ENCODE data around the gene ILK.

ILK gene

DNA sequence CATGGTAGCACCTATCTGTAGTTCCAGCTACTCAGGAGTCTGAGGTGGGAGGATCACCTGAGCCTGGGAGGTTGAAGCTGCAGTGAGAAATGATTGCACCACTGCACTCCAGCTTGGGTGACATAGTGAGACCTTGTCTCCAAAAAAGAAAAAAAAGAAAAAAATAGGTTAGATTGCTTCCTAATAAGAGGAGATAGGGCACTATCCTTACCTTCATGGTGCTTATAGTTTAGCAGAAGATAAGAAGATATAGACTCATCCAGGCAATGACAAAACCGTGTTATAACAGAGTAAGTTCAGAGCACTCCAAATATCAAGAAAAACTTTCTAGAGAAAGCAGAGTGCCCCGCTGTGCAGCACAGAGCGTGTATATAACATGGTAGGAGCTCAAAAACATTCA lies 42.3 kb upstream of the ILK start:
- TF ChIP-seq, protein P1, sequence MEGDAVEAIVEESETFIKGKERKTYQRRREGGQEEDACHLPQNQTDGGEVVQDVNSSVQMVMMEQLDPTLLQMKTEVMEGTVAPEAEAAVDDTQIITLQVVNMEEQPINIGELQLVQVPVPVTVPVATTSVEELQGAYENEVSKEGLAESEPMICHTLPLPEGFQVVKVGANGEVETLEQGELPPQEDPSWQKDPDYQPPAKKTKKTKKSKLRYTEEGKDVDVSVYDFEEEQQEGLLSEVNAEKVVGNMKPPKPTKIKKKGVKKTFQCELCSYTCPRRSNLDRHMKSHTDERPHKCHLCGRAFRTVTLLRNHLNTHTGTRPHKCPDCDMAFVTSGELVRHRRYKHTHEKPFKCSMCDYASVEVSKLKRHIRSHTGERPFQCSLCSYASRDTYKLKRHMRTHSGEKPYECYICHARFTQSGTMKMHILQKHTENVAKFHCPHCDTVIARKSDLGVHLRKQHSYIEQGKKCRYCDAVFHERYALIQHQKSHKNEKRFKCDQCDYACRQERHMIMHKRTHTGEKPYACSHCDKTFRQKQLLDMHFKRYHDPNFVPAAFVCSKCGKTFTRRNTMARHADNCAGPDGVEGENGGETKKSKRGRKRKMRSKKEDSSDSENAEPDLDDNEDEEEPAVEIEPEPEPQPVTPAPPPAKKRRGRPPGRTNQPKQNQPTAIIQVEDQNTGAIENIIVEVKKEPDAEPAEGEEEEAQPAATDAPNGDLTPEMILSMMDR (IDR thresholded peaks at IDR 0.05): no peak

DNA sequence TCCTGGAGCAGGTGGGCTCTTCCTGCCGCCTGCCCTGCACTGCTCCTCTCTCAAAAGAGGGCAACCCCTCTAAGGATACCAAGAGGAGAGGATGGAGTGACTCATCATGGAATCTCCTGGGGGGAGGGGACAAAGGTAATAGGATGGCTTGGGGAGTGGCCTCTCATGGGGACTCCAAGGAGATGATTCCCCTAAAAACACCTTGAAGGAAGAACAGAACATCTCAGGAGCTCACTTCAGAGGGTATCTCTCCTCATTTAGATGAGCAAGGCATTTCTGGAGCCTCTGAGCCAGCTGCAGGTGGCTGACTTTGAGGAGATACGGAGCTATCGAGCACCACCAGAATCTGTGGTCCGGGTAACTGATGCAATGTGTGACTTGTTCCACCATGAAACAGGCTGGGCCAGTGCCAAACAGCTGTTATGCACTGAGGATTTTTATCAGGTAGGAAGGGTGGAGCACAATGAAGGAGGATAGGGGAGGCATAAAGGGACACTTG lies 40.4 kb upstream of the ILK start:
- TF ChIP-seq, protein P1 (IDR thresholded peaks at IDR 0.05): no peak

DNA sequence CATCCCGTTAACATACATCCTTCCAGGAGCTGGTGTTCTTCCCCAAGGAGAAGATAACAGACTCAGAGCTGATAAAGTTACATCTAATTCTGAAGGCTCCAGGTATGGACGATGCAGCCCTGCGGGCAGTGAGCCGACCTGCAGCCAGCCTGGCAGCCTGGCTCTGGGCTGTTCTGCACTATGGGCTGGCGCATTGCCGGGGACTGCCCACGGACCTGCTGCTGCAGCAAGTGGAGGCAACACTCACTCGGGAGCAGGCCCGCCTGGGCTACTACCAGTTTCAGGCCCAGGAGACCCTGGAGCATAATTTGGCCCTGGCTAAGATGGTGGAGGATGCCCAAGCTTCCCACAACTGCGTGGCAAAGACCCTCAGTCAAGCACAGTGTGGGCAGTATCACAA lies 39.9 kb upstream of the ILK start:
- TF ChIP-seq, protein P1 (IDR thresholded peaks at IDR 0.05): no peak

DNA sequence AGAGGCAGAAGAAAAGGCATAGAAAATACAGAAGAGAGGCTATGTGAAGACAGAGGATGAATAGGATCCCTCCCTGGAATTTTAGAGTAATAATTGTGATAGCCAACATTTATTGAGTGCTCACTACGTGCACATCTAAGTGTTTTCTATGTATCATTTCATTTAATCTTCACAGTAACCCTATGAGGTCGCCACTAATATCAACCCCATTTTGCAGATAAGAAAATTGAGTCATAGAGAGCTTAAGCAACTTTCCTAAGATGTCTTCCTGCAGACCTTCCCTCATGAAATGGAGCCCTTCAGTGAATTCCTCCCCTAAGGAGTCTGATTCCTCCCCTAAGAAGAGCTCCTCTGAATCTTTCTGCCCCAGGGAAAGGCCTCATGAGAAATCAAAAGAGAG lies 38.2 kb upstream of the ILK start:
- TF ChIP-seq, protein P1 (IDR thresholded peaks at IDR 0.05): no peak

DNA sequence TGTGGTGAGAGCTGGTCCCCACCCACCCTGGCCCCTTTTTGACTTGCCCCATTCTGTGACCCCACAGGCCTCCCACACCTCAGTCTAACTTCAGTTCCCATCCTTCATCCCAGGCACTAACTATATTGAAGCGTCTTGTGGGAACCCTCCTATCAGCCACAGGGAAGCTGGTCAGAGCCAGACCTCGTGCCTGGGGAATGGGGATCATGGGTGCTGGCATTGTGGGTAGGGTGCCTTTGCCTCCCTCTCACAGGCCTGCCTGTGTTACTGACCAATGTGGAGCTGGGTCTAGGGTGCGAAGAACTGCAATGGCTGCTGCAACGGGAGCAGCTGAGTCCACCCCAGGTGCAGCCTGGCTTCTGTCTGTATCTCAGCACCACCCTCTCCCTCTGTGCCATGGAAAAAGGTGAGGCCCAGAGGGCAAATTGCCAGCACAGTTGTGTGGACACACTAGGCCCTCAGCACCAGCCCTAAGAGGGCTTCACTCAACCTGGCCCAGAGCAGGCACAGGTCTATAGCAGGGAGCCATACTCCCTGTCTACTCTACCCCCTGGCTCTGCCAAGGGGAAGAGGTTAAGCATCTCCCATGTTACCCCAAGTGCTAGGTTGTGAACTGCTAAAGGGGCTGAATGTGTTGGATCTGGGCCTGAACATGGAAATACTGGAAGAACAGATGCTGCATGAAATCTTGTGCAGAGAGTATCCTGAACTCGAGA lies 37.4 kb upstream of the ILK start:
- TF ChIP-seq, protein P1 (IDR thresholded peaks at IDR 0.05): no peak

DNA sequence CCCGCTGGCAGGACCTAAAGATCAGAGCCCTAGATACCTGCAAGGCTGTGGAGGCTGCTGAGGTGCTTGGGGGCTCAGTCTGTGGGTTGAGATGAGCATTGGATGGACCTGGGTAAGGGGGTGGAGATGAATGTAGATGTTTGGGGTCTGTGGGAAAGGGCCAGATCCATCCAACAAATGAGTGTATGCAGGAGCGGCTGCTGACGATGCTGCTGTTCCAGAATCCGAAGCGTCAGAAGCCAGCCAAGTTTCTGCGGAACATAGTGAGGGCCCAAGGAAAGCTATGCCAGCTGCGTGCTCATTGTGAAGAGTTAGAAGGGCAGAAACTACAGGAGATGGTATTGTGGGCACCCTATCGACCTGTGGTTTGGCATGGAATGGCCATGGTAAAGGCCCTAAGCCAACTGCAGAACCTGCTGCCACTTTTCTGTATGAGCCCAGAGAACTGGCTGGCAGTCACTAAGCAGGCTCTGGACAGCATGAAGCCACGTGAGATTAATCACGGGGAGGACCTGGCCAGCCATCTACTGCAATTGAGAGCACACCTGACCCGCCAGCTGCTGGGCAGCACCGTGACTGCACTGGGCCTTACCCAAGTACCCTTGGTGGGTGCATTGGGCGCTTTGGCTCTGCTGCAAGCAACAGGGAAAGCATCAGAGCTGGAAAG lies 36.7 kb upstream of the ILK start:
- TF ChIP-seq, protein P1 (IDR thresholded peaks at IDR 0.05): no peak

DNA sequence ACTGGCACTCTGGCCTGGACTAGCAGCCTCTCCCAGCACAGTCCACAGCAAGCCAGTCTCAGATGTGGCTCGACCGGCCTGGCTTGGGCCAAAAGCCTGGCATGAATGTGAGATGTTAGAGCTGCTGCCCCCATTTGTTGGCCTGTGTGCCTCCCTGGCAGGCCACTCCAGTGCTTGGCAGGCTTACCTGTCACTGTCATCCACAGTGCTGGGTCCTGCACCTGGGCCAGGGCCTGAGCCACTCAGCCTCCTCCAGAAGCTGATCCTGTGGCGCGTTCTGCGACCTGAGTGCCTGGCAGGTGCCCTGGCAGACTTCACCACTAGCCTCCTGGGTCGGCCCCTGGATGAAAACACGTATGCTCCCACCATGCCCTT lies 36.2 kb upstream of the ILK start:
- TF ChIP-seq, protein P1 (IDR thresholded peaks at IDR 0.05): no peak

All from LNCAP (cell line).